ENCODE data around the gene RNU5B-1. TPM values are rescaled to one million over a fixed set of nuclear protein-coding genes. Genes with fewer than 3 reads are reported as not detected.

RNU5B-1 gene
- total RNA-seq, 2 experiments from 2014 or later, result 23.7 to 34.8 TPM

DNA sequence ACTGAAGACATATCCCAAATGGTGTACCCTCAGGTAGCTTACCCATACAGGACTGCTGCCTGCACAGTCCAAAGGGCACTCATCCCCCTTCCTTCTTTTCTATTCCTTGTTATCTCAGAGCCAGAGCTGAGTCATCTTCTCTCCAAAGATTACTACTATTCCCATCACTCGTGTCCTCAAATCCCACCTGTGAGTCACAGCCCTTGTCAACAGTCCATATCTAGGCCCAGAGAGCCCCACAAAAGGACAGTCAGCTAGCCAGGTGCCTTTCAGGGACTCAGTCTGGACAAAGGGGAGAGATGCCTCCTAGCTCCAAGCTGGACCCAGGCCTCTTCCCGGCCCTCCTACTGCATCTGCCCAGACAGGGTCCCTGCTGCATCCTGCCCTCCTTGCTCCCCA is 28.8 kb upstream of the RNU5B-1 start:
- Mint-ChIP-seq H3K4me3 (no peak overlapping the region), H3K9me3 (no peaks in the 10 kb centered on the region), H3K27me3 (no peaks in the 10 kb centered on the region), H3K36me3 (ENCODE audit: low read depth) (peaks cover 35% of the 10 kb centered on the region), H3K27ac (peak overlapping the region; percentile 77), H3K4me1 (ENCODE audit: low read depth) (peaks cover 52% of the 10 kb centered on the region)
- CTCF ChIA-PET, result interaction anchor here (1.9 kb wide), 1 partner anchor 22 kb away, joined by 6 read pairs; no protein-coding TSS in a partner anchor
- DNase-seq (no peak), ATAC-seq (ENCODE audit: poor library complexity) (no peak)
- no peaks in the 10 kb centered on the region for H3K9me3 ChIP-seq (ENCODE audit: control insufficient read depth in 1 of 2, insufficient read depth in 1 of 2, low read length in 2 of 2)
- H3K4me1 ChIP-seq (ENCODE audit: insufficient read depth, low read length), result peaks cover 22% of the 10 kb centered on the region
- no peaks in the 10 kb centered on the region for H3K27me3 ChIP-seq (ENCODE audit: control insufficient read depth in 1 of 2, insufficient read depth in 2 of 2, low read length in 2 of 2)
- H3K4me3 ChIP-seq (ENCODE audit: low read length), result no peak overlapping the region
- intact Hi-C loops (cut with DNase I, micrococcal nuclease), result no loop called here
- POLR2A ChIA-PET, result interaction anchor here (1.1 to 2.2 kb wide), 4 partner anchors 10 to 29 kb away, joined by 5 to 25 read pairs (median 11); partner anchors contain the start of genes PARP16 and RNU5B-1
- peaks cover 7% of the 10 kb centered on the region for H3K36me3 ChIP-seq (ENCODE audit: insufficient read depth, low read length)
- H3K27ac ChIP-seq (ENCODE audit: low read depth in 1 of 2, low read length in 2 of 2), result peak overlapping the region in 1 of 2 donors; percentile 48
- TF ChIP-seq, protein P1, sequence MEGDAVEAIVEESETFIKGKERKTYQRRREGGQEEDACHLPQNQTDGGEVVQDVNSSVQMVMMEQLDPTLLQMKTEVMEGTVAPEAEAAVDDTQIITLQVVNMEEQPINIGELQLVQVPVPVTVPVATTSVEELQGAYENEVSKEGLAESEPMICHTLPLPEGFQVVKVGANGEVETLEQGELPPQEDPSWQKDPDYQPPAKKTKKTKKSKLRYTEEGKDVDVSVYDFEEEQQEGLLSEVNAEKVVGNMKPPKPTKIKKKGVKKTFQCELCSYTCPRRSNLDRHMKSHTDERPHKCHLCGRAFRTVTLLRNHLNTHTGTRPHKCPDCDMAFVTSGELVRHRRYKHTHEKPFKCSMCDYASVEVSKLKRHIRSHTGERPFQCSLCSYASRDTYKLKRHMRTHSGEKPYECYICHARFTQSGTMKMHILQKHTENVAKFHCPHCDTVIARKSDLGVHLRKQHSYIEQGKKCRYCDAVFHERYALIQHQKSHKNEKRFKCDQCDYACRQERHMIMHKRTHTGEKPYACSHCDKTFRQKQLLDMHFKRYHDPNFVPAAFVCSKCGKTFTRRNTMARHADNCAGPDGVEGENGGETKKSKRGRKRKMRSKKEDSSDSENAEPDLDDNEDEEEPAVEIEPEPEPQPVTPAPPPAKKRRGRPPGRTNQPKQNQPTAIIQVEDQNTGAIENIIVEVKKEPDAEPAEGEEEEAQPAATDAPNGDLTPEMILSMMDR (IDR thresholded peaks at IDR 0.05), result no peak

DNA sequence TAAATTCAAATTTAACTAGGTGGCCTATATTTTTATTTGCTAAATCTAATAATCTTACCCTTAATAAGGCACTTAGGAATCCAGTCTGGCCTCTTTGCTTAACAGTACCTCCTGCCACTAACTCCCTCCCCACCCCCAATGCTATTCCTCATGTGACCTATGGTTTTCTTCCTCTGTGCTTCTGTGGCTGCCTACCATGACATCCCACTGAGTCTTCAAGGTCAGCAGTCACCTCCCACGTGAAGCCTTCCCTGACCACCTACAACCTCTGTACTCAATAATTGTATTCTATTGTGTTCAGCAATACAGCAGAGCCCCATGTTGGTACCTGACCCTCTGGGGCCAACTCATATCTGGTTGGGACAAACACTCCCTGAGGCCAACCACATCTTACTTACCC is 27.5 kb upstream of the RNU5B-1 start:
- POLR2A ChIA-PET, result interaction anchor here (1.4 to 2.0 kb wide), 2 partner anchors 10 to 28 kb away, joined by 4 to 12 read pairs; partner anchors contain the start of genes PARP16 and RNU5B-1
- Histone ChIP-seq H3K27ac (ENCODE audit: low read depth in 1 of 2, low read length in 2 of 2) (no peak overlapping the region), H3K4me3 (ENCODE audit: low read length) (no peak overlapping the region), H3K36me3 (ENCODE audit: insufficient read depth, low read length) (peaks cover 6% of the 10 kb centered on the region), H3K27me3 (ENCODE audit: control insufficient read depth in 1 of 2, insufficient read depth in 2 of 2, low read length in 2 of 2) (no peaks in the 10 kb centered on the region), H3K9me3 (ENCODE audit: control insufficient read depth in 1 of 2, insufficient read depth in 1 of 2, low read length in 2 of 2) (no peaks in the 10 kb centered on the region), H3K4me1 (ENCODE audit: insufficient read depth, low read length) (peaks cover 22% of the 10 kb centered on the region)
- Mint-ChIP-seq H3K27me3 (no peaks in the 10 kb centered on the region), H3K27ac (peak overlapping the region; percentile 62), H3K9me3 (no peaks in the 10 kb centered on the region), H3K4me3 (no peak overlapping the region), H3K4me1 (ENCODE audit: low read depth) (peaks cover 58% of the 10 kb centered on the region), H3K36me3 (ENCODE audit: low read depth) (peaks cover 29% of the 10 kb centered on the region)
- intact Hi-C loops (cut with DNase I, micrococcal nuclease), result no loop called here
- DNase-seq (no peak), ATAC-seq (ENCODE audit: poor library complexity) (no peak)
- TF ChIP-seq, protein P1 (IDR thresholded peaks at IDR 0.05), result no peak
- CTCF ChIA-PET, result interaction anchor here (1.6 to 1.9 kb wide), 2 partner anchors 10 to 20 kb away, joined by 5 to 6 read pairs; partner anchors contain the start of gene PARP16

DNA sequence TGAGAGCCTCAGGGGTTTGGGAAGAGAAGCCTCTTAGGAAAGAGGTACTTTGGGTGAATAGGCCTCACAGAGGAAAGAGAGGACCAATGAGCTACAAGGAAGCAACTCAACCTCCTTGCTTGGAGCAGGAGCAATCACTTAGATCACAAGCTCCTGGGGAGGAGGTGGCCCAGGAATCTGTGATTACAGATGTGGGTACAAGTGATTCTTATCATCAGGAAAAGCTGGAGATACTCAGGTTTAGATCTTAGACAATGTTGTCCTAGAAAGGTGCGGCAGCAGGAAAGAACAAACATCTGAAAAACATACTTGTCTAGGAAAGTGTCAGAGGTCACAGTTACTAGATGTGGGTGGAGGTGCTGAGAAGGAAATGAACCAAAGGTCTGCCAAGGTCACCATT is 26.0 kb upstream of the RNU5B-1 start:
- H3K4me3 ChIP-seq (ENCODE audit: low read length), result no peak overlapping the region
- ChIA-PET POLR2A (interaction anchor here (0.5 to 2.0 kb wide), 3 partner anchors 8 to 536 kb away, joined by 3 to 12 read pairs (median 4); partner anchors contain the start of genes PARP16 and RNU5B-1), CTCF (interaction anchor here (1.6 to 1.9 kb wide), 2 partner anchors 8 to 19 kb away, joined by 5 to 8 read pairs; partner anchors contain the start of gene PARP16)
- Mint-ChIP-seq H3K4me1 (ENCODE audit: low read depth) (peaks cover 73% of the 10 kb centered on the region), H3K9me3 (no peaks in the 10 kb centered on the region), H3K4me3 (peak overlapping the region; percentile 62), H3K27ac (peak overlapping the region; percentile 62), H3K36me3 (ENCODE audit: low read depth) (peaks cover 39% of the 10 kb centered on the region), H3K27me3 (no peaks in the 10 kb centered on the region)
- peak overlapping the region in 1 of 2 donors; percentile 17 for H3K27ac ChIP-seq (ENCODE audit: low read depth in 1 of 2, low read length in 2 of 2)
- DNase-seq (no peak), ATAC-seq (ENCODE audit: poor library complexity) (no peak)
- peaks cover 8% of the 10 kb centered on the region for H3K36me3 ChIP-seq (ENCODE audit: insufficient read depth, low read length)
- intact Hi-C loops (cut with DNase I, micrococcal nuclease), result no loop called here
- TF ChIP-seq, protein P1 (IDR thresholded peaks at IDR 0.05), result no peak
- H3K9me3 ChIP-seq (ENCODE audit: control insufficient read depth in 1 of 2, insufficient read depth in 1 of 2, low read length in 2 of 2), result no peaks in the 10 kb centered on the region
- peaks cover 25% of the 10 kb centered on the region for H3K4me1 ChIP-seq (ENCODE audit: insufficient read depth, low read length)
- no peaks in the 10 kb centered on the region for H3K27me3 ChIP-seq (ENCODE audit: control insufficient read depth in 1 of 2, insufficient read depth in 2 of 2, low read length in 2 of 2)

Data from CD4-positive, alpha-beta T cell (primary cell).